Cortex of kidney (tissue), 1 donor: Measurements from ENCODE around the gene GSTT2.
"Not testable (repeated sequence)": the region's sequence is repeated elsewhere in the genome, so short reads cannot be mapped to it uniquely, and the experiment has no call there.

ENCODE experiments used
- DNase-seq: peaks from one replicate; lab custom pipeline; 2025; lab: John Stamatoyannopoulos, UW

Gene GSTT2

GRCh38 chr22:23979557-23980240 lies at the start of gene GSTT2:
Gene GSTT2 (plus strand): TSS chr22:23980134.
- DNase-seq = not testable (repeated sequence)

- no peak for DNase-seq
These were observed 41.5 kb upstream of the GSTT2 start for GRCh38 chr22:23938328-23939016.

GRCh38 chr22:23939017-23939357 lies 40.9 kb upstream of the GSTT2 start:
- no peak for DNase-seq

GRCh38 chr22:23940166-23940565 lies 39.8 kb upstream of the GSTT2 start:
- not testable (repeated sequence) for DNase-seq

- DNase-seq = not testable (repeated sequence)
These were observed 32.5 kb upstream of the GSTT2 start for GRCh38 chr22:23947391-23947790.

- not testable (repeated sequence) for DNase-seq
These were observed 30.2 kb upstream of the GSTT2 start for GRCh38 chr22:23949764-23950163.

GRCh38 chr22:23951383-23951782 lies 28.6 kb upstream of the GSTT2 start:
- DNase-seq = not testable (repeated sequence)

GRCh38 chr22:23952794-23953405 lies 27.0 kb upstream of the GSTT2 start:
- not testable (repeated sequence) for DNase-seq

GRCh38 chr22:23953485-23953884 lies 26.4 kb upstream of the GSTT2 start:
- not testable (repeated sequence) for DNase-seq

- DNase-seq = not testable (repeated sequence)
These were observed 25.5 kb upstream of the GSTT2 start for GRCh38 chr22:23954193-23954990.

GRCh38 chr22:23954991-23955305 lies 25.0 kb upstream of the GSTT2 start:
- DNase-seq = not testable (repeated sequence)

GRCh38 chr22:23955886-23956285 lies 24.0 kb upstream of the GSTT2 start:
- DNase-seq = not testable (repeated sequence)

GRCh38 chr22:23956301-23956900 lies 23.5 kb upstream of the GSTT2 start:
- not testable (repeated sequence) for DNase-seq

- DNase-seq = not testable (repeated sequence)
These were observed 18.7 kb upstream of the GSTT2 start, which contains the start of gene GSTT2B for GRCh38 chr22:23961084-23961771. Gene GSTT2B (minus strand): TSS chr22:23961195. CDS start chr22:23961131, 64 bp downstream.

- DNase-seq = not testable (repeated sequence)
These were observed 13.8 kb upstream of the GSTT2 start for GRCh38 chr22:23966094-23966493.

GRCh38 chr22:23966568-23966967 lies 13.4 kb upstream of the GSTT2 start, which contains the start of gene DDTL:
Gene DDTL (plus strand): TSS chr22:23966888. CDS start chr22:23966915, 27 bp downstream.
- not testable (repeated sequence) for DNase-seq

GRCh38 chr22:23969071-23969470 lies 10.9 kb upstream of the GSTT2 start:
- no peak for DNase-seq

GRCh38 chr22:23970201-23970641 lies 9.7 kb upstream of the GSTT2 start:
- no peak for DNase-seq

GRCh38 chr22:23970816-23971486 lies 9.0 kb upstream of the GSTT2 start:
- no peak for DNase-seq

GRCh38 chr22:23971927-23972326 lies 8.0 kb upstream of the GSTT2 start:
- not testable (repeated sequence) for DNase-seq
